Activated CD8-positive, alpha-beta memory T cell treated with anti-CD3 and anti-CD28 coated beads, Interleukin-2, amount 50 U/mL, for 1 hour (primary cell): ENCODE results near the gene RAB40B.

ENCODE experiments used
- DNase-seq: peaks from one replicate; pipeline ENCODE4 v3.0.0-alpha.2; 2020; ENCODE audit errors: extremely low read depth

The RAB40B gene

GRCh38 chr17:82649501-82650261 lies 48.8 kb downstream of the RAB40B start:
- DNase-seq, result no peak

- no peak for DNase-seq
These were observed 49.7 kb downstream of the RAB40B start for GRCh38 chr17:82648742-82649331.

- peak; percentile 61 for DNase-seq
These were observed 50.3 kb downstream of the RAB40B start, which contains the start of gene WDR45B for GRCh38 chr17:82648165-82648668. TSS of gene WDR45B (minus strand) at chr17:82648444. CDS start at chr17:82648340, 104 bp downstream.

GRCh38 chr17:82647593-82648164 lies 50.8 kb downstream of the RAB40B start:
- DNase-seq, result no peak

- DNase-seq, result no peak
These were observed 53.0 kb downstream of the RAB40B start for GRCh38 chr17:82645516-82645915.

GRCh38 chr17:82644148-82644547 lies 54.4 kb downstream of the RAB40B start:
- no peak for DNase-seq

GRCh38 chr17:82642022-82642421 lies 56.5 kb downstream of the RAB40B start:
- no peak for DNase-seq

GRCh38 chr17:82640036-82640435 lies 58.5 kb downstream of the RAB40B start:
- no peak for DNase-seq

- no peak for DNase-seq
These were observed 58.9 kb downstream of the RAB40B start for GRCh38 chr17:82639628-82640027.

- no peak for DNase-seq
These were observed 60.2 kb downstream of the RAB40B start for GRCh38 chr17:82638183-82638773.

GRCh38 chr17:82636626-82637598 lies 61.6 kb downstream of the RAB40B start:
- DNase-seq, result no peak

- DNase-seq, result no peak
These were observed 65.2 kb downstream of the RAB40B start for GRCh38 chr17:82633343-82633742.

GRCh38 chr17:82632451-82632850 lies 66.0 kb downstream of the RAB40B start:
- no peak for DNase-seq

GRCh38 chr17:82631544-82631943 lies 67.0 kb downstream of the RAB40B start:
- DNase-seq, result no peak

GRCh38 chr17:82630212-82630611 lies 68.3 kb downstream of the RAB40B start:
- no peak for DNase-seq

GRCh38 chr17:82629748-82630147 lies 68.8 kb downstream of the RAB40B start:
- DNase-seq, result no peak

- DNase-seq, result no peak
These were observed 71.1 kb downstream of the RAB40B start for GRCh38 chr17:82627405-82627804.

GRCh38 chr17:82623707-82624106 lies 74.8 kb downstream of the RAB40B start:
- no peak for DNase-seq

GRCh38 chr17:82619641-82620040 lies 78.9 kb downstream of the RAB40B start:
- DNase-seq, result no peak

- DNase-seq, result no peak
These were observed 79.3 kb downstream of the RAB40B start for GRCh38 chr17:82619211-82619610.

GRCh38 chr17:82616021-82616711 lies 82.3 kb downstream of the RAB40B start:
- no peak for DNase-seq
